GM18867 (cell line): ENCODE measurements around the gene C1QL2.

Source experiments
- ATAC-seq: cut with Tn5 transposase; IDR thresholded peaks from one replicate; pipeline ENCODE4 v1.9.1; 2021; ENCODE audit warnings: mild to moderate bottlenecking, moderate library complexity; ENCODE audit not compliant: unreplicated experiment

C1QL2 gene

DNA sequence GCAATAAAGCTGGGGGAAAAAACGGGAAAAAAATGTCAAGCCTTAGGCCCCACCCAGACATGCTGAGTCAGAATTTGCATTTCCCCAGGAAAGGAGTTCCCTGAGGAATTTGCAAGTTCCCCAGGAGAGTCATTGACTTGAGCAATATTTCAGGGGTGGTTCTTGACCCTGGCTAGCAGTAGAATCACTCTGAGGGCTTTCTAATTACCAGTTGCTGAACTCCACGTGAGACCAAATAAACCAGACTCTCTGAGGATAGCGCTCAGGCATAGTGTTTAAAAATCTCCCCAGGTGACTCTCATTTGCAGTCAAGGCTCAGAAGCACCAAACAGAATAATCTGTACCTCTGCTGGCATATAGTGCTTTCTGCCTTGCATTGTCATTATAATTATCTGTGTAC is 48.7 kb downstream of the C1QL2 start:
- ATAC-seq, result no peak

- no peak for ATAC-seq
These were observed 50.4 kb downstream of the C1QL2 start for GRCh38 chr2:119108186-119108585.

GRCh38 chr2:119106301-119106897 is 52.2 kb downstream of the C1QL2 start:
- no peak for ATAC-seq
